Hematopoietic multipotent progenitor cell treated with erythropoietin and hydrocortisone succinate and interleukin-3 and kit ligand, for 17 days (in vitro differentiated cells): Measurements from ENCODE around the gene NIM1K.
"Not testable (repeated sequence)": the region's sequence is repeated elsewhere in the genome, so short reads cannot be mapped to it uniquely, and the experiment has no call there.

Experiments used
- DNase-seq: peaks from one replicate; pipeline ENCODE4 v3.0.0-alpha.2; 2015; ENCODE audit warnings: low spot score

NIM1K gene

GRCh38 chr5:43230707-43231106 is 38.7 kb downstream of the NIM1K start:
- no peak for DNase-seq

- peak; percentile 48 for DNase-seq
Observed at GRCh38 chr5:43231977-43232376, 40.0 kb downstream of the NIM1K start.

GRCh38 chr5:43232943-43233833 is 41.2 kb downstream of the NIM1K start:
- DNase-seq = no peak

DNA sequence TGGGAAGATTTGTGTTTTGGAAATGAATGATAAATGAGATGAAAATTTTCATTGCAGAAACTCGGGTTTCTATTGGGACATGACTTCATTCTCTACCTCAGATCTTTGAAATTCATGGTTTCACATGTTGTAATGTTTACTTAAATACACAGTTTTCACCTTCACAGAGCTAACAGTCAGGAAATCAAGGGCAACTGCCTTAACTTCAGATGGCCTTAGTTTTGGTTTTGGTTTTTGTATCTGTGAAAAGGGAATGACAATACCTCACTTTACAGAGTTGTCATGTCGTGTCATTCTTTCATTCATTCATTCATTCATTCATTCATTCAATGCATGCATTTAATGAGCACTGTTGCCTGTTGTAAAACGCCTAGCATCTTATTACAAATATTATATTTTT is 41.9 kb downstream of the NIM1K start:
- no peak for DNase-seq

GRCh38 chr5:43236653-43237355 is 44.8 kb downstream of the NIM1K start:
- no peak for DNase-seq

DNA sequence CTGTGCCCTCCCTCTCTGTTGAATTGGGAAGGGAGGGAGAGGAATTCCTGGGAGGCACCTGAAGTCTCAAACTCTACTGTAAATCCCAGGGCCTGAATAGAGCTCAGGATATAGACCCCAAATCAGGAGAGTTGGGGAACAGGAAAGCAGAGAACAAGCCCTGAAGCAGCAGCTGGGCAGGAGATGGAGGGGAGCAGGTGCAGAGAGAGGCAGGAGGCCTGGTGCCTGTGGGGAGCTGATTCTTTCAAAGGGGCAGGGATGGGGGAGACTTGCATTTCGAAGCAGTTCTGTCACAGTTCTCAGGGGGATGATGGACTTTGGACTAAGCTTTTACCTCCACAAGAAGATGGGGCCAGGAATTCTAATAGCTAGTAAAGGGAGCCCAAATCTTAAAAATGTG is 50.2 kb downstream of the NIM1K start:
- DNase-seq = no peak

- no peak for DNase-seq
Observed at GRCh38 chr5:43243270-43243669, 51.2 kb downstream of the NIM1K start.

GRCh38 chr5:43244823-43245565 is 53.0 kb downstream of the NIM1K start:
- DNase-seq = no peak

DNA sequence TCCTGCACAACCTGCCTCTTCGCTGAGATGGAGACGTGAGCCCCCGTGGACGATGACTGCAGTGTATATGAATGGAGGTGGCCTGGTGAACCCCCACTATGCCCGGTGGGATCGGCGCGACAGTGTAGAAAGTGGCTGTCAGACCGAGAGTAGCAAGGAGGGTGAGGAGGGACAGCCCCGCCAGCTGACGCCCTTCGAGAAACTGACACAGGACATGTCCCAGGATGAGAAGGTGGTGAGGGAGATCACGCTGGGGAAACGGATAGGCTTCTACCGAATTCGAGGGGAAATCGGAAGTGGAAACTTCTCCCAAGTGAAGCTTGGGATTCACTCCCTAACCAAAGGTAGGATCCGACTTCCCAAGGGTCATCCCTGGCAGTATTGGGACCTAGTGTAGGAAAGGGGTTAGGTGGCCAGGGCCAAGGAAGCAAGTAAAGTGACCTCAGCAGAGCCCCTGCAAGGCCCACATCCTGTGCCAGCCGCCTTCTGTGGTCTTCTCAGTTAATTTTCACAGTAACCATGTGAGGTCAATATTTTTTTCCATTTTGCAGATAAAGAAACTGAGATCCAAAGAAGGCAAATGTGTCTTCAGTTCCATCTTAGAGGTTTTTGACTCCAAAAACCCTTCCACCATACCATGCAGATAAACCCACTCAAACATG is 53.8 kb downstream of the NIM1K start:
- no peak for DNase-seq

GRCh38 chr5:43251754-43252153 is 59.7 kb downstream of the NIM1K start:
- no peak for DNase-seq

DNA sequence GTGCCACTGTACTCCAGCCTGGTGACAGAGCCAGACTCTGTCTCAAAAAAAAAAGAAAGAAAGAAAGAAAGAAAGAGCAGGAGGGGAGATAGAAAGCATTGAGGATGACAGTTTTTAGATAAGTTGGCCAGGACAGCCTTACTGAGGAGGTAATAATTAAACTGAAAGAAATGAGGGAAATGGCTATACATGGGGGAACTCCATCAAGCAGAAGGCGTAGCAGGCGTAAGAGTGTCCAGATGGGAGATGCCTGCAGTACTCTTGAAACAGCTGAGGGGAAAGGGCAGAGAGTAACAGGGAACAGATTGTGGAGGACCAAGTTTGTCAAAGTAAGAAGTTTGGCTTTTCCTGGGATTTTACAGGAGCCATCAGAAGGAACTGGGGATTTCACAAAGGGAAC is 63.7 kb downstream of the NIM1K start:
- DNase-seq = no peak

DNA sequence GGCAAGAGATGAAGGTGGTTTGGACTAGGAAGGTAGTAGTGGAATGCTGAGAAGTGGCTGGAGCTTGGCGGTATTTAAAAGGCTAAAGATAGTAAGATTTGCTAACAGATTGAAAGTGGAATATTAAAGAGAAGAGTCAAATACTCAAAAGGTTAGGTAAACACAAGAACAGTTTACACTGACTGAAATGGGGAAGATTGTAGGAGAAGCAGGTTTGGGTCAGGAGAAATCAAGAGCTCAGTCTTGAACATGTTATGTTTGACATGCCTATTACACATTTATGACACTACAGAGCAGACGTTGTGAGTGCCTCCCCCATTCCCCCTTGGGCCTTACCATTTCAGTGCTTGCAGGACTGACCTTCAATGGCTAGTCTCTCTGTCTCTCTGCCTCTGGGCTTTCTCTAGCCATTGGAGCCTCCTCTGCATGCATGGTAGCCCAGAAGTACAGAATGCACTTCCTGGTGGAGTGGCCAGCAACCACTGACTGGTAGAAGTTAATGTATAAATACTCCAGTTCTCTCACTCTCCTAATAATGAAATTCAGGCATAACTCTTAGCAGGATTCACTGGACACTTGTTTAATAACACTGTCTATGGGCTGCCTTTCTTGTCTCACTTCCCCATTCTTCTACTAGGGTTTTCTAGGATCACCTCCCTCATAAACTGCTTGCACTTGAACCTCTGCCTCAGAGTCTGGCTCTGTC is 64.4 kb downstream of the NIM1K start:
- DNase-seq = no peak

- DNase-seq = no peak
Observed at GRCh38 chr5:43258116-43258515, 66.1 kb downstream of the NIM1K start.

GRCh38 chr5:43262269-43262668 is 70.2 kb downstream of the NIM1K start:
- not testable (repeated sequence) for DNase-seq

- no peak for DNase-seq
Observed at GRCh38 chr5:43268188-43268820, 76.3 kb downstream of the NIM1K start.

DNA sequence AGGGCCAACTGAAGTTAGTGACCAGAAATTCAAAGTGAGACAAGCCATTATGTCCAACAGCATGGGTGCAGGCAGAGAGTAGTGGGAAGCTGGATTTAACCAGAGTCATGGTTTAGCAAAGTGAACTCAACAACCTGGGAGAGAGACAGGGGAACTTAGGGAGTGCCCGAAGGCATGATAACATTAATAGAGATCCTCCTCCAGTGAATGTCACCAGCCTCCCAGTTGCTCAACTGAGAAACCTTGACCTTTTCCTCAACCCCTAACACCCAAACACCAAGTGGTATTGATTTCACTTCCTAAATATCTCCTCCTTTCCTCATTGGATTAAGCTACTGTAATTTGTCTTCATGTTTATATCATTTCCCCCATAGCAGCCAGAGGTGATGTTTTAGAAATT is 78.6 kb downstream of the NIM1K start:
- DNase-seq = no peak

GRCh38 chr5:43273552-43273951 is 81.5 kb downstream of the NIM1K start:
- DNase-seq = no peak

GRCh38 chr5:43274435-43275114 is 82.5 kb downstream of the NIM1K start:
- no peak for DNase-seq

- DNase-seq = no peak
Observed at GRCh38 chr5:43275391-43275790, 83.4 kb downstream of the NIM1K start.

DNA sequence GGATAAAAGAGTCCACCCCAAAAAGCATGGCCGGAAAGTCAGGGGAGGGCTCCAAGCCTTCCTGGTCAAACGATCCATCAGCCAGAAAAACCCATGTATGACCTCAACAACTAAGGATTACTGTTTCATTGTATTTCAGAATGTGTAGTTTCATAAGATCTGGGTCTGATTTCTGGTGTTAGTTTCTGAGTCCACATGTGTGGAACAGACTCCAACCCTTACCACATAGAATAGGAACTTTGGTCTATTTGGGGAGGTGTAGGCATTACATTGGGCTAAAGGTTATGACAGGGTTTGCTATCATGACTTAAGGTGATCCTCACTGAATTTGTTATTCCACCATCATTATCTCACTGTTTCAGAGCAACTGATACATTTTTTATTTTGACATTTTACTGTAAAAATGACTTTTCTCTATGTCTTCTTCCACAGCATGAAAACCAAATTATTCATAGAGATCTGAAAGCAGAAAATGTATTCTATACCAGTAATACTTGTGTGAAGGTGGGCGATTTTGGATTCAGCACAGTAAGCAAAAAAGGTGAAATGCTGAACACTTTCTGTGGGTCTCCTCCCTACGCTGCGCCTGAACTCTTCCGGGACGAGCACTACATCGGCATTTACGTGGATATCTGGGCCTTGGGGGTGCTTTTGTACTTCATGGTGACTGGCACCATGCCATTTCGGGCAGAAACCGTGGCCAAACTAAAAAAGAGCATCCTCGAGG is 87.7 kb downstream of the NIM1K start:
- no peak for DNase-seq
